Islet precursor cell (in vitro differentiated cells): Measurements from ENCODE around the gene LIPA.
A peak's percentile ranks its signal among the peaks of the same experiment; 100 is the strongest.
"Not testable (repeated sequence)": the region's sequence is repeated elsewhere in the genome, so short reads cannot be mapped to it uniquely, and the experiment has no call there.

Source experiments
- DNase-seq: peaks from one replicate; pipeline ENCODE4 v3.0.0-alpha.2; 2018

The LIPA gene

GRCh38 chr10:89251409-89252224 is at the start of gene LIPA:
Gene LIPA (minus strand): TSS chr10:89251775. CDS start chr10:89247648, 4,127 bp downstream.
- DNase-seq, result peak; percentile 99

GRCh38 chr10:89301232-89301631 is 49.7 kb upstream of the LIPA start:
- DNase-seq, result no peak

GRCh38 chr10:89299031-89299430 is 47.5 kb upstream of the LIPA start:
- no peak for DNase-seq

GRCh38 chr10:89297791-89298190 is 46.2 kb upstream of the LIPA start:
- no peak for DNase-seq

- no peak for DNase-seq
Observed at GRCh38 chr10:89297356-89297755, 45.8 kb upstream of the LIPA start.

GRCh38 chr10:89296220-89296648 is 44.7 kb upstream of the LIPA start:
- no peak for DNase-seq

GRCh38 chr10:89295597-89295996 is 44.0 kb upstream of the LIPA start:
- no peak for DNase-seq

GRCh38 chr10:89294721-89295239 is 43.2 kb upstream of the LIPA start:
- DNase-seq, result no peak

GRCh38 chr10:89285303-89285702 is 33.7 kb upstream of the LIPA start:
- not testable (repeated sequence) for DNase-seq

GRCh38 chr10:89284711-89285110 is 33.1 kb upstream of the LIPA start:
- not testable (repeated sequence) for DNase-seq

GRCh38 chr10:89283936-89284475 is 32.4 kb upstream of the LIPA start:
- DNase-seq, result peak; percentile 72

- no peak for DNase-seq
Observed at GRCh38 chr10:89283025-89283935, 31.7 kb upstream of the LIPA start.

GRCh38 chr10:89281606-89282395 is 30.2 kb upstream of the LIPA start:
- no peak for DNase-seq

GRCh38 chr10:89280508-89280907 is 28.9 kb upstream of the LIPA start:
- no peak for DNase-seq

- no peak for DNase-seq
Observed at GRCh38 chr10:89279421-89279869, 27.9 kb upstream of the LIPA start.

- no peak for DNase-seq
Observed at GRCh38 chr10:89278900-89279392, 27.4 kb upstream of the LIPA start.

GRCh38 chr10:89278034-89278535 is 26.5 kb upstream of the LIPA start:
- peak; percentile 82 for DNase-seq

GRCh38 chr10:89275383-89275782 is 23.8 kb upstream of the LIPA start:
- no peak for DNase-seq

- no peak for DNase-seq
Observed at GRCh38 chr10:89274928-89275327, 23.4 kb upstream of the LIPA start.

- DNase-seq, result no peak
Observed at GRCh38 chr10:89273680-89274079, 22.1 kb upstream of the LIPA start.

GRCh38 chr10:89271532-89271931 is 20.0 kb upstream of the LIPA start:
- no peak for DNase-seq

- DNase-seq, result no peak
Observed at GRCh38 chr10:89270153-89270483, 18.5 kb upstream of the LIPA start.
